Osteoblast (primary cell): ENCODE measurements around the gene TRAPPC13. TPM values are rescaled to one million over a fixed set of nuclear protein-coding genes. Genes with fewer than 3 reads are reported as not detected.

Experiments
- DNase-seq: peaks from one replicate; pipeline ENCODE4 v3.0.0; 2011; ENCODE audit warnings: low spot score, mixed read lengths; ENCODE audit not compliant: insufficient read length; ENCODE audit errors: missing footprints
- H2AFZ ChIP-seq: 2 replicates; pipeline ENCODE4 v1.6.0; 2011; ENCODE audit warnings: mild to moderate bottlenecking, low read length
- H3K27ac ChIP-seq: 2 replicates; pipeline ENCODE4 v1.5.1; 2011; ENCODE audit warnings: mild to moderate bottlenecking, low read depth, low read length, moderate library complexity
- H3K27me3 ChIP-seq: 2 replicates; pipeline ENCODE4 v1.6.0; 2012; ENCODE audit warnings: mild to moderate bottlenecking, control low read depth, inconsistent platforms, low read length, moderate library complexity; ENCODE audit not compliant: insufficient read depth
- H3K36me3 ChIP-seq: 2 replicates; pipeline ENCODE4 v1.5.1; 2011; ENCODE audit warnings: mild to moderate bottlenecking, low read length, control low read depth, moderate library complexity; ENCODE audit not compliant: insufficient read depth
- H3K4me1 ChIP-seq: 2 replicates; pipeline ENCODE4 v1.5.1; 2011; ENCODE audit warnings: mild to moderate bottlenecking, low read length, control low read depth, moderate library complexity; ENCODE audit not compliant: insufficient read depth
- H3K4me2 ChIP-seq: 2 replicates; pipeline ENCODE4 v1.6.0; 2011; ENCODE audit warnings: mild to moderate bottlenecking, low read length; ENCODE audit not compliant: insufficient read depth
- H3K4me3 ChIP-seq: fragments of 200-600 bp; sonication (generic); 3 replicates; pipeline ENCODE4 v1.5.1; 2012; ENCODE audit warnings: mild to moderate bottlenecking, low read length, inconsistent platforms; ENCODE audit not compliant: insufficient read depth
- H3K79me2 ChIP-seq: 2 replicates; pipeline ENCODE4 v1.6.0; 2012; ENCODE audit warnings: mild to moderate bottlenecking, low read length, control low read depth, inconsistent platforms; ENCODE audit not compliant: insufficient read depth
- H3K9me3 ChIP-seq: 2 replicates; pipeline ENCODE4 v1.5.1; 2011; ENCODE audit warnings: low read depth, low read length, control low read depth
- H4K20me1 ChIP-seq: 2 replicates; pipeline ENCODE4 v1.6.0; 2012; ENCODE audit warnings: mild to moderate bottlenecking, low read length, control low read depth; ENCODE audit not compliant: insufficient read depth
- CTCF ChIP-seq: IDR thresholded peaks from 2 replicates; pipeline ENCODE4 v1.5.1; 2011; ENCODE audit warnings: mild to moderate bottlenecking, low read depth, low read length, moderate library complexity; ENCODE audit errors: extremely low read depth
- total RNA-seq: library from RNA; depleted of rRNA; stranded (reverse); fragments of >200 nt; gene quantifications from 2 replicates; pipeline ENCODE4 v1.2.3, GENCODE V29; 2012

Gene TRAPPC13
- total RNA-seq, 1 donor = 26.1 TPM

DNA sequence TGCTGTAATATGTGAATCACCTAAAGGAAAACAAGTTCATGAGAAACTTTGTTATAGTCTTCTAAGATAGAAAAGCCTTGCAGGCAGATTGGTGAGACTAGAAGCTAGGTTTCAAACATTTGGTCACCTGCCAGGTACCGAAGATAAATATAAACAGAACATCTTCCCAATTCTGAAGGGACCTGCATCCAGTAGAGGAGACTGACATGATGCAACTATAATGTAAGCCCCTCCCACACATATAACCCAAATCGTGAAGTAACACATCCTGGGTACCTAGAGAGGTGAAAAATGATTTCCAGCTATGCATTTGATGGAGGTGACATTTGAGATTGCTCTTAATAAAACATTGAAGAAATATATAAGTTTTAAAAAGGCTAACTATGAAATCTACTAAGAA lies 29.9 kb downstream of the TRAPPC13 start:
- TF ChIP-seq CTCF = no peak
- H3K4me3 ChIP-seq = no peak overlapping the region
- no peaks in the 10 kb centered on the region for H3K9me3 ChIP-seq
- H3K4me1 ChIP-seq = no peaks in the 10 kb centered on the region
- H3K4me2 ChIP-seq = no peak overlapping the region
- H3K27ac ChIP-seq = no peak overlapping the region
- no peak overlapping the region for H2AFZ ChIP-seq
- no peaks in the 10 kb centered on the region for H3K27me3 ChIP-seq
- H3K36me3 ChIP-seq = peaks cover 7% of the 10 kb centered on the region
- DNase-seq = no peak
- no peaks in the 10 kb centered on the region for H4K20me1 ChIP-seq
- H3K79me2 ChIP-seq = no peaks in the 10 kb centered on the region

- peak; percentile 48 for TF ChIP-seq CTCF
- Histone ChIP-seq H3K4me1 (no peaks in the 10 kb centered on the region), H3K36me3 (peaks cover 25% of the 10 kb centered on the region), H3K4me3 (no peak overlapping the region), H3K4me2 (no peak overlapping the region), H4K20me1 (no peaks in the 10 kb centered on the region), H3K9me3 (no peaks in the 10 kb centered on the region), H2AFZ (no peak overlapping the region), H3K27ac (no peak overlapping the region), H3K79me2 (no peaks in the 10 kb centered on the region), H3K27me3 (no peaks in the 10 kb centered on the region)
- DNase-seq = peak; percentile 50
These were observed 39.1 kb downstream of the TRAPPC13 start for GRCh38 chr5:65663804-65664521.

GRCh38 chr5:65668696-65669095 lies 43.9 kb downstream of the TRAPPC13 start:
- DNase-seq = no peak
- Histone ChIP-seq H3K36me3 (peaks cover 32% of the 10 kb centered on the region), H3K27me3 (no peaks in the 10 kb centered on the region), H3K4me1 (peaks cover 3% of the 10 kb centered on the region), H4K20me1 (no peaks in the 10 kb centered on the region), H2AFZ (no peak overlapping the region), H3K27ac (no peak overlapping the region), H3K4me2 (no peak overlapping the region), H3K79me2 (no peaks in the 10 kb centered on the region), H3K4me3 (no peak overlapping the region), H3K9me3 (no peaks in the 10 kb centered on the region)
- TF ChIP-seq CTCF = no peak

GRCh38 chr5:65672796-65673195 lies 48.0 kb downstream of the TRAPPC13 start:
- no peaks in the 10 kb centered on the region for H4K20me1 ChIP-seq
- H3K4me1 ChIP-seq = peaks cover 3% of the 10 kb centered on the region
- no peak overlapping the region for H3K27ac ChIP-seq
- peak; percentile 73 for DNase-seq
- peaks cover 18% of the 10 kb centered on the region for H3K36me3 ChIP-seq
- no peak overlapping the region for H3K4me3 ChIP-seq
- no peak overlapping the region for H2AFZ ChIP-seq
- H3K79me2 ChIP-seq = no peaks in the 10 kb centered on the region
- TF ChIP-seq CTCF = no peak
- H3K9me3 ChIP-seq = no peaks in the 10 kb centered on the region
- H3K27me3 ChIP-seq = no peaks in the 10 kb centered on the region
- no peak overlapping the region for H3K4me2 ChIP-seq
